K562 (cell line): Measurements from ENCODE around the gene SGMS1. TPM values are rescaled to one million over a fixed set of nuclear protein-coding genes. Genes with fewer than 3 reads are reported as not detected.
"Not testable (repeated sequence)": the region's sequence is repeated elsewhere in the genome, so short reads cannot be mapped to it uniquely, and the experiment has no call there.

ENCODE experiments used
- ATAC-seq: fragments of 200-7000 bp; cut with Tn5 transposase; 3 replicates; pipeline ENCODE4 v1.9.1; 2020; ENCODE audit warnings: moderate library complexity
- BruUV-seq: library from RNA; stranded (reverse); fragments of 400-500 nt; replicated peaks from 2 replicates; lab custom pipeline; 2021; lab: Mats Ljungman, UMichigan
- CTCF ChIA-PET: fragments of 300-600 bp; formaldehyde crosslinking; extraction: SDS; loops from one replicate; lab custom pipeline; 2021; ENCODE audit warnings: low intra/inter-chr PET ratio; lab: Yijun Ruan, JAX
- POLR2A ChIA-PET: fragments of 300-600, 350-650 bp; sonication (Branson Sonifier 250); formaldehyde crosslinking; extraction: SDS; loops from one replicate; lab custom pipeline; 2021; ENCODE audit warnings: antibody characterized with exemption, inconsistent platforms; lab: Yijun Ruan, JAX
- DNase-seq, 4 experiments: peaks; one replicate each; pipeline versions ENCODE4 v3.0.0 to v3.0.0-alpha.2; 2011 to 2018; ENCODE audit warnings: low spot score in 3 of 4, mixed read lengths in 3 of 4; ENCODE audit errors: extremely low read depth in 1 of 4
- FAIRE-seq: peaks from 2 replicates; lab custom pipeline; 2011; peaks lifted over from hg19 to GRCh38; lab: Jason Lieb, UNC
- H2AFZ ChIP-seq: 2 replicates; pipeline ENCODE4 v1.6.0; 2011; ENCODE audit warnings: low read depth, low read length, control low read depth, inconsistent platforms
- H3K27ac ChIP-seq: fragments of 200-600 bp; 3 replicates; pipeline ENCODE4 v1.8.0; 2011; ENCODE audit warnings: low read depth, mild to moderate bottlenecking, control low read depth, inconsistent platforms, low read length, moderate library complexity, mixed read lengths; ENCODE audit errors: extremely low read depth
- H3K27me3 ChIP-seq, 2 experiments: fragments of 300-600 bp in 1 of 2; 2 replicates in 1 of 2; 3 replicates in 1 of 2; pipeline versions ENCODE4 v1.6.0 to v1.8.0; 2011; ENCODE audit warnings: inconsistent platforms in 2 of 2, low read length in 2 of 2, mild to moderate bottlenecking in 1 of 2, mixed read lengths in 1 of 2, moderate library complexity in 1 of 2; ENCODE audit not compliant: control insufficient read depth in 2 of 2, insufficient read depth in 2 of 2
- H3K36me3 ChIP-seq: fragments of 300-600 bp; 3 replicates; pipeline ENCODE4 v1.8.0; 2011; ENCODE audit warnings: mild to moderate bottlenecking, low read length, inconsistent platforms; ENCODE audit not compliant: control insufficient read depth, insufficient read depth
- H3K4me1 ChIP-seq, 2 experiments: fragments of 200-600 bp in 1 of 2; replicated peaks in 1 of 2; 2 replicates in 1 of 2; 3 replicates in 1 of 2; pipeline versions ENCODE4 v1.5.1 to v1.8.0; 2011; ENCODE audit warnings: inconsistent platforms in 2 of 2, low read length in 2 of 2, mild to moderate bottlenecking in 1 of 2, mixed read lengths in 1 of 2, moderate library complexity in 1 of 2; ENCODE audit not compliant: control insufficient read depth in 2 of 2, insufficient read depth in 2 of 2
- H3K4me2 ChIP-seq: 2 replicates; pipeline ENCODE4 v1.6.1; 2011; ENCODE audit warnings: low read length, control low read depth, inconsistent platforms, mixed read lengths; ENCODE audit not compliant: insufficient read depth
- H3K4me3 ChIP-seq: fragments of 200-600 bp; sonication (generic), shearing (Covaris generic); 2 replicates; pipeline ENCODE4 v1.5.1; 2016; ENCODE audit warnings: control low read depth, inconsistent platforms
- H3K79me2 ChIP-seq: fragments of 200-600 bp; 3 replicates; pipeline ENCODE4 v1.8.0; 2011; ENCODE audit warnings: low read length, inconsistent platforms; ENCODE audit not compliant: control insufficient read depth, insufficient read depth
- H3K9ac ChIP-seq, 2 experiments: 2 replicates each; pipeline versions ENCODE4 v1.6.0 to v1.6.1; 2011; ENCODE audit warnings: low read depth in 2 of 2, low read length in 2 of 2, control low read depth in 1 of 2, inconsistent platforms in 1 of 2, mild to moderate bottlenecking in 1 of 2, mixed read lengths in 1 of 2; ENCODE audit not compliant: insufficient read depth in 1 of 2
- H3K9me1 ChIP-seq: one replicate; pipeline ENCODE4 v1.6.0; 2011; ENCODE audit warnings: inconsistent platforms, mild to moderate bottlenecking, low read length, moderate library complexity; ENCODE audit not compliant: control insufficient read depth, insufficient read depth
- H3K9me3 ChIP-seq: replicated peaks from 2 replicates; pipeline ENCODE4 v1.5.1; 2011; ENCODE audit warnings: low read depth, low read length, inconsistent platforms; ENCODE audit not compliant: control insufficient read depth, insufficient read depth
- H4K20me1 ChIP-seq: replicated peaks from 2 replicates; pipeline ENCODE4 v1.6.1; 2011; ENCODE audit warnings: low read length, inconsistent platforms, mixed read lengths; ENCODE audit not compliant: control insufficient read depth, insufficient read depth
- ARNT ChIP-seq, 2 experiments: fragments of 450-650 bp; IDR thresholded peaks; 2 replicates each; pipeline ENCODE4 v1.6.1; 2016; ENCODE audit warnings: mild to moderate bottlenecking in 1 of 2
- BRD9 ChIP-seq: fragments of 450-650 bp; IDR thresholded peaks from 2 replicates; pipeline ENCODE4 v1.6.1; 2018; ENCODE audit warnings: low read depth; ENCODE audit not compliant: partially characterized antibody
- CBFA2T3 ChIP-seq: fragments of 450-650 bp; IDR thresholded peaks from 2 replicates; pipeline ENCODE4 v1.6.1; 2017
- DDX20 ChIP-seq: fragments of 450-650 bp; IDR thresholded peaks from 2 replicates; pipeline ENCODE4 v1.6.1; 2016; ENCODE audit warnings: missing genetic modification characterization, low read depth, mild to moderate bottlenecking, missing compliant biosample characterization, moderate library complexity
- EHMT2 ChIP-seq: fragments of 450-650 bp; IDR thresholded peaks from 2 replicates; pipeline ENCODE4 v1.6.1; 2018; ENCODE audit warnings: antibody characterized with exemption
- GATAD2A ChIP-seq: fragments of 450-650 bp; IDR thresholded peaks from 2 replicates; pipeline ENCODE4 v1.6.1; 2017
- LEF1 ChIP-seq: fragments of 450-650 bp; IDR thresholded peaks from 2 replicates; pipeline ENCODE4 v1.6.1; 2016; ENCODE audit warnings: mild to moderate bottlenecking
- MECOM ChIP-seq: fragments of 250-450 bp; sonication (Bioruptor Pico); IDR thresholded peaks from 2 replicates; pipeline ENCODE4 v1.8.0; 2022; ENCODE audit warnings: inconsistent platforms
- MEF2D ChIP-seq: conservative IDR thresholded peaks from 2 replicates; pipeline ENCODE4 v1.6.1; 2016; ENCODE audit warnings: low read depth, missing genetic modification characterization, missing compliant biosample characterization
- NR2C1 ChIP-seq, 2 experiments: fragments of 450-650 bp; IDR thresholded peaks; 2 replicates each; pipeline ENCODE4 v1.6.1; 2017; ENCODE audit warnings: mild to moderate bottlenecking in 2 of 2, antibody characterized with exemption in 1 of 2, inconsistent platforms in 1 of 2, missing compliant biosample characterization in 1 of 2, missing genetic modification characterization in 1 of 2
- PBX2 ChIP-seq, 2 experiments: IDR thresholded peaks in 1 of 2; conservative IDR thresholded peaks in 1 of 2; 2 replicates each; pipeline ENCODE4 v1.6.1; 2016; ENCODE audit warnings: low read depth in 2 of 2, mild to moderate bottlenecking in 1 of 2, missing compliant biosample characterization in 1 of 2, missing genetic modification characterization in 1 of 2, moderate library complexity in 1 of 2
- RAD21 ChIP-seq, 2 experiments: fragments of 250-450 bp in 1 of 2; fragments of 450-650 bp in 1 of 2; sonication (Bioruptor Pico) in 1 of 2; formaldehyde crosslinking in 1 of 2; IDR thresholded peaks in 1 of 2; conservative IDR thresholded peaks in 1 of 2; 2 replicates each; pipeline versions ENCODE4 v1.4.0 to v1.8.0; 2020 to 2022; ENCODE audit warnings: mild to moderate bottlenecking in 2 of 2, moderate library complexity in 1 of 2
- TRIM24 ChIP-seq, 2 experiments: fragments of 450-650 bp; IDR thresholded peaks; 2 replicates each; pipeline ENCODE4 v1.6.1; 2016
- ZBTB2 ChIP-seq: fragments of 450-650 bp; IDR thresholded peaks from 2 replicates; pipeline ENCODE4 v1.6.1; 2016; ENCODE audit warnings: antibody characterized with exemption
- ZBTB34 ChIP-seq: fragments of 250-450 bp; sonication (Bioruptor Pico); IDR thresholded peaks from 2 replicates; pipeline ENCODE4 v1.8.0; 2021; ENCODE audit warnings: mild to moderate bottlenecking, moderate library complexity
- ZNF24 ChIP-seq: fragments of 450-650 bp; IDR thresholded peaks from 2 replicates; pipeline ENCODE4 v1.6.1; 2016
- WGBS: fragments of 100-300 bp; shearing (Covaris generic); methylation state at CpG from one replicate; pipeline ENCODE4 v1.1.6; 2016; ENCODE audit warnings: low coverage, mixed read lengths; ENCODE audit not compliant: insufficient coverage; ENCODE audit errors: missing lambda C conversion rate; 5-methylcytosine and 5-hydroxymethylcytosine counted together
- in situ Hi-C: fragments of 300-500 bp; cut with MboI; formaldehyde crosslinking; loops from 4 replicates; pipeline ENCODE4 v1.15.0; 2018; ENCODE audit warnings: inconsistent platforms, mixed read lengths
- intact Hi-C: fragments of 100-400 bp; cut with micrococcal nuclease; formaldehyde crosslinking; loops from 2 replicates; pipeline ENCODE4 v1.14.2; 2022
- polyA plus RNA-seq, 8 experiments: library from polyadenylated mRNA; depleted of rRNA in 4 of 8; stranded (reverse) in 5 of 8; unstranded in 3 of 8; fragments of >200 nt; fragmentation: Nextera tagmentation in 2 of 8; fragmentation: Illumina TruSeq in 1 of 8; extraction: Ambion mirVana in 2 of 8; extraction: Trizol in 1 of 8; gene quantifications; 2 replicates each; pipeline versions ENCODE4 v1.2.1 to v1.2.3, GENCODE V29; 2011 to 2014; ENCODE audit warnings: inconsistent platforms in 1 of 8, missing spikeins in 1 of 8
- total RNA-seq, 7 experiments: library from RNA; depleted of rRNA in 6 of 7; stranded (reverse); fragments of >200 nt in 6 of 7; fragmentation: Illumina TruSeq in 2 of 7; extraction: Trizol in 2 of 7; gene quantifications; 2 replicates each; pipeline versions ENCODE4 v1.2.1 to v1.2.3, GENCODE V29; 2011 to 2021; ENCODE audit warnings: low replicate concordance in 1 of 7

The SGMS1 gene
- total and polyA plus RNA-seq, 9 of the 15 experiments (the other 6 are each of a cell fraction or from before 2014, with no cell fraction given) = 22.6 to 232 (median 82.2) TPM

- CTCF ChIA-PET; POLR2A ChIA-PET; TF ChIP-seq PBX2 (CRISPR knock-in tag; IDR thresholded peaks at IDR 0.05; ENCODE audit: low read depth): not testable (repeated sequence)
- intact Hi-C loops = loop anchor here (5.0 kb wide), 1 partner anchor 44 kb away; no protein-coding TSS in a partner anchor
- peak; percentile 71; the same call in 1 of the 2 replicates for TF ChIP-seq MEF2D (tag)
- TF ChIP-seq EHMT2 = 0 out of 2 replicates have a peak, but pooled peaks have one; percentile 27
- peak in 1 of 2 experiments; percentile 34; a peak in 2 of 4 replicates for TF ChIP-seq RAD21 (CRISPR knock-in tag; conservative IDR thresholded peaks at IDR 0.05 in 1 of 2, IDR thresholded peaks at IDR 0.05 in 1 of 2)
- TF ChIP-seq ZNF24 = peak; percentile 24; the same call in 1 of the 2 replicates
- peak; percentile 88 to 90 for TF ChIP-seq TRIM24 (IDR thresholded peaks at IDR 0.05)
- TF ChIP-seq CBFA2T3 = peak; percentile 94
- TF ChIP-seq NR2C1 (IDR thresholded peaks at IDR 0.05) = 0 out of 2 replicates have a peak, but pooled peaks have one; percentile 68
- peak; percentile 85 for TF ChIP-seq NR2C1 (tag; IDR thresholded peaks at IDR 0.05)
- 0 out of 2 replicates have a peak, but pooled peaks have one; percentile 49 for TF ChIP-seq ZBTB34
- peak; percentile 62; the same call in 1 of the 2 replicates for TF ChIP-seq DDX20 (tag)
- 0 out of 2 replicates have a peak, but pooled peaks have one; percentile 29 for TF ChIP-seq PBX2 (tag; conservative IDR thresholded peaks at IDR 0.05; ENCODE audit: low read depth)
- peak; percentile 73 for TF ChIP-seq ZBTB2
- 0 out of 2 replicates have a peak, but pooled peaks have one; percentile 41 for TF ChIP-seq MECOM (CRISPR knock-in tag)
- peak; percentile 56 for TF ChIP-seq BRD9
- TF ChIP-seq ARNT (IDR thresholded peaks at IDR 0.05) = peak; percentile 41 to 58; a peak in 2 of 4 replicates
- peak; percentile 76 for TF ChIP-seq GATAD2A
- peak; percentile 48; the same call in 1 of the 2 replicates for TF ChIP-seq LEF1
Measured at GRCh38 chr10:50355693-50356480, 267.9 kb downstream of the SGMS1 start.

More at GRCh38 chr10:50355693-50356480, 267.9 kb downstream of the SGMS1 start:
- in situ Hi-C loops, DNase-seq, H2AFZ ChIP-seq, FAIRE-seq, H3K27me3 ChIP-seq, H3K9me1 ChIP-seq, H4K20me1 ChIP-seq, H3K4me3 ChIP-seq, H3K9ac ChIP-seq, BruUV-seq, H3K4me2 ChIP-seq: not testable (repeated sequence)
- ATAC-seq = peak; percentile 21
- H3K36me3 ChIP-seq = peaks cover 18% of the 10 kb centered on the region; the same call in 2 of the 3 replicates
- peaks cover 19% of the 10 kb centered on the region for H3K9me3 ChIP-seq
- peaks cover 13 to 34% of the 10 kb centered on the region in 2 experiments for H3K4me1 ChIP-seq
- peak overlapping the region; percentile 49; the same call in 2 of the 3 replicates for H3K27ac ChIP-seq
- peaks cover 70% of the 10 kb centered on the region for H3K79me2 ChIP-seq
- WGBS = 78% methylated on average over 24 of the region's 33 CpGs
